Measurements from ENCODE around the gene ME3.

GRCh38 chr11:86488553-86488952 lies 183.9 kb downstream of the ME3 start:
- TF ChIP-seq CTCF (IDR thresholded peaks at IDR 0.05) (no peak), POLR2A (IDR thresholded peaks at IDR 0.05) (no peak)
